Amygdala (tissue), 56 donors: ENCODE data around the gene PRKCQ.

ENCODE experiments used
- DNase-seq, 56 donors: peaks; one replicate each; lab custom pipeline; 2025; lab: John Stamatoyannopoulos, UW

PRKCQ gene

GRCh38 chr10:6416892-6417512 is 163.1 kb downstream of the PRKCQ start:
- peak in 1 of 56 donors; percentile 51 for DNase-seq

- DNase-seq = no peak
Observed at GRCh38 chr10:6411436-6411835, 168.6 kb downstream of the PRKCQ start.

GRCh38 chr10:6410830-6411229 is 169.2 kb downstream of the PRKCQ start:
- DNase-seq = no peak

GRCh38 chr10:6409971-6410643 is 170.0 kb downstream of the PRKCQ start:
- DNase-seq = peak in 1 of 56 donors; percentile 15

GRCh38 chr10:6408799-6409198 is 171.3 kb downstream of the PRKCQ start:
- no peak for DNase-seq

GRCh38 chr10:6407034-6407721 is 172.9 kb downstream of the PRKCQ start:
- no peak for DNase-seq

- peak in 3 of 56 donors; percentile 16 to 19 (median 17) for DNase-seq
Observed at GRCh38 chr10:6406220-6407033, 173.6 kb downstream of the PRKCQ start.

GRCh38 chr10:6405713-6406112 is 174.4 kb downstream of the PRKCQ start:
- no peak for DNase-seq

GRCh38 chr10:6404127-6405072 is 175.7 kb downstream of the PRKCQ start:
- DNase-seq = no peak

GRCh38 chr10:6402960-6403359 is 177.1 kb downstream of the PRKCQ start:
- no peak for DNase-seq

- DNase-seq = peak in 14 of 56 donors; percentile 11 to 47 (median 30)
Observed at GRCh38 chr10:6402349-6402709, 177.7 kb downstream of the PRKCQ start.

GRCh38 chr10:6401558-6402348 is 178.3 kb downstream of the PRKCQ start:
- DNase-seq = peak in 51 of 56 donors; percentile 16 to 88 (median 69)

- DNase-seq = no peak
Observed at GRCh38 chr10:6400821-6401465, 179.1 kb downstream of the PRKCQ start.

- DNase-seq = peak in 1 of 56 donors; percentile 5
Observed at GRCh38 chr10:6400331-6400730, 179.7 kb downstream of the PRKCQ start.

GRCh38 chr10:6399879-6400278 is 180.2 kb downstream of the PRKCQ start:
- DNase-seq = no peak

GRCh38 chr10:6399231-6399741 is 180.8 kb downstream of the PRKCQ start:
- DNase-seq = peak in 39 of 56 donors; percentile 12 to 74 (median 34)

GRCh38 chr10:6398399-6398798 is 181.7 kb downstream of the PRKCQ start:
- no peak for DNase-seq

- DNase-seq = no peak
Observed at GRCh38 chr10:6396652-6397051, 183.4 kb downstream of the PRKCQ start.
